ENCODE results near the gene TICAM1.

DNA sequence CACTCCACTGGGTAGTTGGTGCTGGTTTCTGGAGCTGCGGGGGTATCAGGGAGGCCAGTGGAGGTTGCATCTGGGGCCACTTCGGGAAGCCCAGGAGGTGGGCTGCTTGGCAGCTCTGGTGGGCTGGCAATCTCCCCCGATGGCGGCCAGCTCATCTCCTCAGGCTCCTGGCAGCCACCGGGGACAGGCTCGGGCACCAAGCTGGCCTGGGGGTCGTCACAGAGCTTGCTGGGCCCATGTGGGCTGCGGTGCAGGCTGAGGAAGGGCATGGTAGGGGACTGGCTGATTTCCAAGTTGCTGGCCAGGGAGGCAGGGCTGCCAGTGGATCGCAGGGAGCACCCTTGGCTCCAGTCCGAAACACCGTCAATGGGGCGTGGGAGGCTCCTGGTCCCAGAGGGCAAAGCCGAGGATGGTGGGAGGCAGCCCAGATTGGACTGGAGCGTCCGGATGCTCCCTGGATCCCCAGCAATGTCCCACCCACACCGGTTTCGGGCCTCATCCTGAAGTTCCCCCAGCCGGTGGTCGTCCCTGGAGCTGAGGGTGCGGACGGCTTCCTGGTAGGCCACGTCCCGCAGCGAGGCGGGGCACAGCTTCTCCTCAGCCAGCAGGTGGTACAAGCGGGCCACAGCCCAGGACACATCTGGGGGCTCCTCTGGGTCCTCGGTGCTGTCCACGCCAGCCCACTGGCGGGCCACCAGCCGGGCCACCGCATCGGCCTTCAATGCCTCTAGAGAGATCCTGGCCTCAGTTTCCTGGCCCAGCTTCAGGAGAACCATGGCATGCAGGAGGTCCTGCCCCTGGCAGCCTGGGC, 13.8 kb downstream of the TICAM1 start:
- TF ChIP-seq YY1 (IDR thresholded peaks at IDR 0.05; ENCODE audit: insufficient read depth, insufficient read length) (no peak), ZNF274 (IDR thresholded peaks at IDR 0.05; ENCODE audit: low read depth, low read length) (no peak), SUZ12 (IDR thresholded peaks at IDR 0.05; ENCODE audit: extremely low read depth, insufficient read depth, insufficient read length) (no peak)

All from NT2/D1 (cell line).